Measurements from ENCODE around the gene FXYD3. TPM values are rescaled to one million over a fixed set of nuclear protein-coding genes. Genes with fewer than 3 reads are reported as not detected.

FXYD3 gene
- total RNA-seq, 1 donor from 2014 or later: 1.1 TPM

- Histone ChIP-seq H3K27me3 (ENCODE audit: low read depth) (peaks cover 32% of the 10 kb centered on the region), H3K27ac (replicated peaks) (peak overlapping the region; percentile 97), H3K9me3 (replicated peaks) (no peaks in the 10 kb centered on the region), H3K4me3 (peak overlapping the region; percentile 69), H3K36me3 (no peaks in the 10 kb centered on the region), H3K4me1 (peaks cover 80% of the 10 kb centered on the region)
- TF ChIP-seq CTCF (IDR thresholded peaks at IDR 0.05; ENCODE audit: borderline replicate concordance): no peak
- intact Hi-C loops (cut with micrococcal nuclease): no loop called here
- no peak for DNase-seq
Observed at GRCh38 chr19:35140207-35140961, 24.8 kb downstream of the FXYD3 start.

GRCh38 chr19:35140962-35141836, 25.6 kb downstream of the FXYD3 start:
- intact Hi-C loops (cut with micrococcal nuclease): no loop called here
- no peaks in the 10 kb centered on the region for H3K36me3 ChIP-seq
- peaks cover 32% of the 10 kb centered on the region for H3K27me3 ChIP-seq (ENCODE audit: low read depth)
- H3K27ac ChIP-seq (replicated peaks): peak overlapping the region; percentile 97
- peak; percentile 50 for TF ChIP-seq CTCF (IDR thresholded peaks at IDR 0.05; ENCODE audit: borderline replicate concordance)
- H3K4me3 ChIP-seq: peak overlapping the region; percentile 69
- no peaks in the 10 kb centered on the region for H3K9me3 ChIP-seq (replicated peaks)
- DNase-seq: peak; percentile 92
- peaks cover 72% of the 10 kb centered on the region for H3K4me1 ChIP-seq

- no peaks in the 10 kb centered on the region for H3K36me3 ChIP-seq
- TF ChIP-seq CTCF (IDR thresholded peaks at IDR 0.05; ENCODE audit: borderline replicate concordance): no peak
- intact Hi-C loops (cut with micrococcal nuclease): no loop called here
- no peak for DNase-seq
- H3K9me3 ChIP-seq (replicated peaks): no peaks in the 10 kb centered on the region
- peak overlapping the region; percentile 43 for H3K4me3 ChIP-seq
- peaks cover 32% of the 10 kb centered on the region for H3K27me3 ChIP-seq (ENCODE audit: low read depth)
- H3K27ac ChIP-seq (replicated peaks): peak overlapping the region; percentile 13
- H3K4me1 ChIP-seq: peaks cover 68% of the 10 kb centered on the region
Observed at GRCh38 chr19:35141837-35142605, 26.4 kb downstream of the FXYD3 start.

- Histone ChIP-seq H3K9me3 (replicated peaks) (no peaks in the 10 kb centered on the region), H3K36me3 (no peaks in the 10 kb centered on the region), H3K4me1 (peaks cover 61% of the 10 kb centered on the region), H3K27me3 (ENCODE audit: low read depth) (peaks cover 31% of the 10 kb centered on the region), H3K27ac (replicated peaks) (no peak overlapping the region), H3K4me3 (peak overlapping the region; percentile 9)
- peak; percentile 63 for TF ChIP-seq CTCF (IDR thresholded peaks at IDR 0.05; ENCODE audit: borderline replicate concordance)
- DNase-seq: peak; percentile 40
- intact Hi-C loops (cut with micrococcal nuclease): no loop called here
Observed at GRCh38 chr19:35142606-35143230, 27.1 kb downstream of the FXYD3 start.

Measured in left ventricle myocardium inferior (tissue), 1 donor.